GM12878 (cell line): ENCODE measurements around the gene TNPO2. TPM values are rescaled to one million over a fixed set of nuclear protein-coding genes. Genes with fewer than 3 reads are reported as not detected.

Experiments used
- ATAC-seq: fragments of 200-7000 bp; cut with Tn5 transposase; 3 replicates; pipeline ENCODE4 v1.9.1; 2020; ENCODE audit warnings: mild to moderate bottlenecking, moderate library complexity
- BruUV-seq: library from RNA; stranded (reverse); fragments of 400-500 nt; replicated peaks from 2 replicates; lab custom pipeline; 2021; lab: Mats Ljungman, UMichigan
- CTCF ChIA-PET: fragments of 300-600 bp; sonication (Branson Sonifier 250); formaldehyde crosslinking; extraction: SDS; loops from one replicate; lab custom pipeline; 2021; ENCODE audit warnings: inconsistent platforms; lab: Yijun Ruan, JAX
- POLR2A ChIA-PET: fragments of 350-600 bp; formaldehyde crosslinking; extraction: SDS; loops from one replicate; lab custom pipeline; 2021; ENCODE audit warnings: inconsistent platforms; lab: Charles Lee
- RAD21 ChIA-PET: fragments of 300-600 bp; sonication (Branson Sonifier 250); formaldehyde crosslinking; loops from one replicate; lab custom pipeline; 2023; ENCODE audit warnings: antibody characterized with exemption; ENCODE audit not compliant: unreplicated experiment; lab: Charles Lee
- SMC1A ChIA-PET: fragments of 300-600 bp; sonication (Branson Sonifier 250); formaldehyde crosslinking; loops from one replicate; lab custom pipeline; 2023; ENCODE audit not compliant: unreplicated experiment, uncharacterized antibody; lab: Charles Lee
- DNase-seq: peaks from one replicate; pipeline ENCODE4 v3.0.0-alpha.2; 2011; ENCODE audit warnings: low read depth, low spot score
- FAIRE-seq: peaks from 3 replicates; lab custom pipeline; 2011; peaks lifted over from hg19 to GRCh38; lab: Jason Lieb, UNC
- H2AFZ ChIP-seq: 2 replicates; pipeline ENCODE4 v1.6.0; 2011; ENCODE audit warnings: low read depth, low read length, control low read depth; ENCODE audit not compliant: control insufficient read depth
- H3K27ac ChIP-seq: 2 replicates; pipeline ENCODE4 v1.5.1; 2011; ENCODE audit warnings: control low read depth; ENCODE audit not compliant: control insufficient read depth, insufficient read depth
- H3K27me3 ChIP-seq, 2 experiments: replicated peaks in 1 of 2; 2 replicates each; pipeline versions ENCODE4 v1.6.0 to v1.6.1; 2011; ENCODE audit warnings: low read length in 1 of 2; ENCODE audit not compliant: control insufficient read depth in 2 of 2, insufficient read depth in 2 of 2
- H3K36me3 ChIP-seq, 2 experiments: 2 replicates each; pipeline ENCODE4 v1.5.1; 2011; ENCODE audit warnings: low read length in 1 of 2; ENCODE audit not compliant: control insufficient read depth in 2 of 2, insufficient read depth in 2 of 2
- H3K4me1 ChIP-seq: 2 replicates; pipeline ENCODE4 v1.6.1; 2011; ENCODE audit warnings: mild to moderate bottlenecking, low read length, moderate library complexity, mixed read lengths; ENCODE audit not compliant: control insufficient read depth, insufficient read depth
- H3K4me2 ChIP-seq: 2 replicates; pipeline ENCODE4 v1.6.0; 2011; ENCODE audit warnings: control low read depth; ENCODE audit not compliant: control insufficient read depth, insufficient read depth
- H3K4me3 ChIP-seq: fragments of 200-600 bp; sonication (generic); 2 replicates; pipeline ENCODE4 v1.5.1; 2016
- H3K79me2 ChIP-seq: 2 replicates; pipeline ENCODE4 v1.6.0; 2011; ENCODE audit warnings: low read length; ENCODE audit not compliant: control insufficient read depth, insufficient read depth
- H3K9ac ChIP-seq: 2 replicates; pipeline ENCODE4 v1.8.0; 2011; ENCODE audit warnings: low read length, control low read depth, mixed read lengths; ENCODE audit not compliant: control insufficient read depth, insufficient read depth
- H3K9me3 ChIP-seq: replicated peaks from 3 replicates; pipeline ENCODE4 v1.5.1; 2011; ENCODE audit warnings: mild to moderate bottlenecking, low read length; ENCODE audit not compliant: control insufficient read depth, insufficient read depth
- H4K20me1 ChIP-seq: 2 replicates; pipeline ENCODE4 v1.6.0; 2011; ENCODE audit not compliant: control insufficient read depth, insufficient read depth
- ASH2L ChIP-seq: fragments of 300-600, 200-600 bp; sonication (generic); IDR thresholded peaks from 2 replicates; pipeline ENCODE4 v1.6.1; 2017; ENCODE audit warnings: low read depth, mild to moderate bottlenecking, borderline replicate concordance
- ATF7 ChIP-seq: fragments of 450-650 bp; IDR thresholded peaks from 2 replicates; pipeline ENCODE4 v1.6.1; 2016; ENCODE audit warnings: low read depth, mild to moderate bottlenecking
- EP300 ChIP-seq, 2 experiments: fragments of 150-350 bp in 1 of 2; IDR thresholded peaks; 2 replicates each; pipeline ENCODE4 v1.6.1; 2011 to 2012; ENCODE audit warnings: low read depth in 2 of 2, low read length in 2 of 2, borderline replicate concordance in 1 of 2, improper control_type of control experiment in 1 of 2, inconsistent platforms in 1 of 2; ENCODE audit not compliant: control insufficient read depth in 1 of 2
- POLR2AphosphoS2 ChIP-seq: IDR thresholded peaks from 2 replicates; pipeline ENCODE4 v1.6.1; 2011; ENCODE audit warnings: low read depth, mild to moderate bottlenecking, low read length, improper control_type of control experiment, moderate library complexity
- RAD21 ChIP-seq: IDR thresholded peaks from 2 replicates; pipeline ENCODE4 v1.6.1; 2011; ENCODE audit warnings: mild to moderate bottlenecking, low read depth, low read length, moderate library complexity; ENCODE audit not compliant: insufficient read depth
- WGBS: methylation state at CpG from one replicate; pipeline ENCODE4 v1.1.6; 2016; ENCODE audit warnings: low lambda C conversion rate; ENCODE audit not compliant: insufficient replicate concordance, insufficient coverage; ENCODE audit errors: missing lambda C conversion rate; 5-methylcytosine and 5-hydroxymethylcytosine counted together
- in situ Hi-C: fragments of 300-500 bp; cut with MboI; formaldehyde crosslinking; loops from 9 replicates; pipeline ENCODE4 v1.14.3; 2018; ENCODE audit warnings: mixed read lengths
- intact Hi-C: fragments of 100-400 bp; cut with micrococcal nuclease; formaldehyde crosslinking; loops from one replicate; pipeline ENCODE4 v1.14.2; 2022; ENCODE audit not compliant: unreplicated experiment
- polyA plus RNA-seq, 11 experiments: library from polyadenylated mRNA; depleted of rRNA in 4 of 11; unstranded in 6 of 11; stranded (reverse) in 5 of 11; fragments of >200 nt; fragmentation: Nextera tagmentation in 4 of 11; fragmentation: Illumina TruSeq in 1 of 11; extraction: Ambion mirVana in 4 of 11; extraction: Trizol in 1 of 11; gene quantifications; 1 replicate in 1 of 11; 2 replicates in 10 of 11; pipeline versions ENCODE4 v1.2.1 to v1.2.3, GENCODE V29; 2011 to 2016; ENCODE audit warnings: inconsistent platforms in 2 of 11, missing spikeins in 2 of 11, low read depth in 1 of 11
- total RNA-seq, 4 experiments: library from RNA; depleted of rRNA in 3 of 4; stranded (reverse); fragments of >200 nt in 3 of 4; fragmentation: Illumina TruSeq in 1 of 4; extraction: Trizol in 1 of 4; gene quantifications; 2 replicates each; pipeline versions ENCODE4 v1.2.1 to v1.2.3, GENCODE V29; 2013 to 2021
- TF ChIP-seq, protein P1 (sequence below): fragments of 450-650 bp; IDR thresholded peaks from 2 replicates; pipeline ENCODE4 v1.6.1; 2016; ENCODE audit warnings: mild to moderate bottlenecking

TNPO2 gene
- total and polyA plus RNA-seq, 10 of the 15 experiments (the other 5 are each of a cell fraction or from before 2014, with no cell fraction given), result 5.5 to 99.7 (median 29.6) TPM

DNA sequence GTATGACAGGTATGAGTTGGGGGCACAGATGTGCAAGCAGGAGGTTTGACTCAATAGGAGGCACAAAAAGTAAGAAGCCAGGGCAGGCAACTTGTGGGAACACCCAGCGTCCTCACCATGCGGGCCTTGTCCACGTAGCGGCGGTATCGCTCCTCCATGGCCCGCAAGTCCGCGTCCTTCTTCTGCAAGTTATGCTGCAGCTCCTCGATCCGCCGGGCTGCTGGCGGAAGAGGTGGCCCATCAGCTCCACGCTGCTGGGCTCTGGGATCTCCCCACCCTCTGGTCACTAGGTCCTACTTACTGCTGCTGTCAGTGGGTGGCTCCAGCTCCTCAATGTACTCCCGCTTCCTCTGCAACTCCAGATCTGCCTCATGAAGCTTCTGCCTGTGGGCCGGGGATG, 41.0 kb upstream of the TNPO2 start:
- ATAC-seq, result no peak
- no peak for TF ChIP-seq ASH2L
- no peak for TF ChIP-seq POLR2AphosphoS2
- TF ChIP-seq, protein P1, sequence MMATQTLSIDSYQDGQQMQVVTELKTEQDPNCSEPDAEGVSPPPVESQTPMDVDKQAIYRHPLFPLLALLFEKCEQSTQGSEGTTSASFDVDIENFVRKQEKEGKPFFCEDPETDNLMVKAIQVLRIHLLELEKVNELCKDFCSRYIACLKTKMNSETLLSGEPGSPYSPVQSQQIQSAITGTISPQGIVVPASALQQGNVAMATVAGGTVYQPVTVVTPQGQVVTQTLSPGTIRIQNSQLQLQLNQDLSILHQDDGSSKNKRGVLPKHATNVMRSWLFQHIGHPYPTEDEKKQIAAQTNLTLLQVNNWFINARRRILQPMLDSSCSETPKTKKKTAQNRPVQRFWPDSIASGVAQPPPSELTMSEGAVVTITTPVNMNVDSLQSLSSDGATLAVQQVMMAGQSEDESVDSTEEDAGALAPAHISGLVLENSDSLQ, result no peak
- 89% methylated on average over 16 of the region's 16 CpGs for WGBS
- no peak overlapping the region for H3K9ac ChIP-seq
- H3K36me3 ChIP-seq, result no peaks in the 10 kb centered on the region
- intact Hi-C loops, result no loop called here
- BruUV-seq, result no TSS peak
- H3K4me3 ChIP-seq, result no peak overlapping the region
- FAIRE-seq, result no peak
- SMC1A ChIA-PET, result interaction anchor here (0.7 to 4.6 kb wide), 5 partner anchors 13 to 795 kb away, joined by 3 to 61 read pairs (median 12); partner anchors contain the start of gene THSD8
- no peaks in the 10 kb centered on the region; a peak in 1 of 4 replicates for H3K27me3 ChIP-seq
- H3K4me2 ChIP-seq, result no peak overlapping the region
- no peak for DNase-seq
- no peaks in the 10 kb centered on the region; the same call in 1 of the 2 replicates for H3K4me1 ChIP-seq
- H4K20me1 ChIP-seq, result no peaks in the 10 kb centered on the region
- CTCF ChIA-PET, result interaction anchor here (0.7 to 17.0 kb wide), 12 partner anchors 9 to 236 kb away, joined by 3 to 426 read pairs (median 8); partner anchors contain the start of genes JUNB, PRDX2, RNASEH2A and THSD8
- no peaks in the 10 kb centered on the region for H3K79me2 ChIP-seq
- no peaks in the 10 kb centered on the region for H3K9me3 ChIP-seq
- in situ Hi-C loops, result loop anchor here (5.0 kb wide), 2 partner anchors 33 to 83 kb away; no protein-coding TSS in a partner anchor
- no peak overlapping the region for H3K27ac ChIP-seq
- RAD21 ChIA-PET, result interaction anchor here (0.7 to 9.0 kb wide), 9 partner anchors 8 to 124 kb away, joined by 3 to 76 read pairs (median 5); partner anchors contain the start of gene RNASEH2A
- H2AFZ ChIP-seq, result no peak overlapping the region
- POLR2A ChIA-PET, result interaction anchor here (0.7 to 1.9 kb wide), 3 partner anchors 31 to 205 kb away, joined by 4 to 7 read pairs (median 4); no protein-coding TSS in a partner anchor

- FAIRE-seq, result no peak
- SMC1A ChIA-PET, result interaction anchor here (0.9 to 1.7 kb wide), 4 partner anchors 33 to 85 kb away, joined by 3 to 4 read pairs (median 4); no protein-coding TSS in a partner anchor
- 94% methylated on average over 11 of the region's 11 CpGs for WGBS
These were observed 39.4 kb upstream of the TNPO2 start for GRCh38 chr19:12763100-12763499.

More at GRCh38 chr19:12763100-12763499, 39.4 kb upstream of the TNPO2 start:
- no peak overlapping the region for H3K9ac ChIP-seq
- H3K27me3 ChIP-seq, result no peaks in the 10 kb centered on the region; a peak in 1 of 4 replicates
- no peak for ATAC-seq
- no peaks in the 10 kb centered on the region for H3K79me2 ChIP-seq
- H4K20me1 ChIP-seq, result no peaks in the 10 kb centered on the region
- H2AFZ ChIP-seq, result no peak overlapping the region
- no peaks in the 10 kb centered on the region; the same call in 1 of the 2 replicates for H3K4me1 ChIP-seq
- no peaks in the 10 kb centered on the region for H3K36me3 ChIP-seq
- H3K9me3 ChIP-seq, result no peaks in the 10 kb centered on the region
- in situ Hi-C loops (loop anchor here (5.0 kb wide), 1 partner anchor 34 kb away; no protein-coding TSS in a partner anchor), intact Hi-C loops (no loop called here)
- TF ChIP-seq RAD21 (no peak), EP300 (IDR thresholded peaks at IDR 0.05; ENCODE audit: borderline replicate concordance in 1 of 2, control insufficient read depth in 1 of 2, low read depth in 2 of 2, low read length in 2 of 2) (no peak), ATF7 (no peak)
- H3K4me2 ChIP-seq, result no peak overlapping the region
- no peak for DNase-seq
- H3K4me3 ChIP-seq, result no peak overlapping the region
- ChIA-PET CTCF (interaction anchor here (1.3 to 17.0 kb wide), 6 partner anchors 8 to 84 kb away, joined by 3 to 426 read pairs (median 32); partner anchors contain the start of genes HOOK2, JUNB, PRDX2 and THSD8), POLR2A (interaction anchor here (1.7 kb wide), 1 partner anchor 10 kb away, joined by 4 read pairs; no protein-coding TSS in a partner anchor), RAD21 (interaction anchor here (9.0 kb wide), 1 partner anchor 84 kb away, joined by 76 read pairs; no protein-coding TSS in a partner anchor)
- no peak overlapping the region for H3K27ac ChIP-seq
- BruUV-seq, result no TSS peak
